Amniotic stem cell (primary cell): ENCODE results near the gene HDGFL2.

ENCODE experiments used
- DNase-seq: peaks from one replicate; lab custom pipeline; 2025; lab: John Stamatoyannopoulos, UW

The HDGFL2 gene

GRCh38 chr19:4445963-4446703 lies 26.0 kb upstream of the HDGFL2 start:
- no peak for DNase-seq

- no peak for DNase-seq
These were observed 25.3 kb upstream of the HDGFL2 start for GRCh38 chr19:4446704-4447200.

GRCh38 chr19:4447327-4448146 lies 24.6 kb upstream of the HDGFL2 start:
- DNase-seq: no peak

- DNase-seq: no peak
These were observed 23.7 kb upstream of the HDGFL2 start for GRCh38 chr19:4448147-4448985.

- no peak for DNase-seq
These were observed 23.0 kb upstream of the HDGFL2 start for GRCh38 chr19:4449022-4449638.

- DNase-seq: no peak
These were observed 22.5 kb upstream of the HDGFL2 start for GRCh38 chr19:4449639-4450028.

- no peak for DNase-seq
These were observed 19.7 kb upstream of the HDGFL2 start for GRCh38 chr19:4452230-4452990.

- DNase-seq: no peak
These were observed 18.6 kb upstream of the HDGFL2 start for GRCh38 chr19:4453232-4454179.

GRCh38 chr19:4454747-4455718 lies 17.1 kb upstream of the HDGFL2 start:
- DNase-seq: no peak

- peak; percentile 8 for DNase-seq
These were observed 16.2 kb upstream of the HDGFL2 start for GRCh38 chr19:4455719-4456475.

- DNase-seq: peak; percentile 22
These were observed 15.6 kb upstream of the HDGFL2 start for GRCh38 chr19:4456476-4456842.

- DNase-seq: peak; percentile 23
These were observed 15.0 kb upstream of the HDGFL2 start for GRCh38 chr19:4456843-4457653.

GRCh38 chr19:4457654-4458395 lies 14.3 kb upstream of the HDGFL2 start, which contains the start of gene UBXN6:
TSS of gene UBXN6 (minus strand) at chr19:4457794. CDS start at chr19:4457697, 97 bp downstream.
- peak; percentile 97 for DNase-seq

GRCh38 chr19:4464815-4465581 lies 7.1 kb upstream of the HDGFL2 start:
- DNase-seq: no peak

- DNase-seq: no peak
These were observed 4.3 kb upstream of the HDGFL2 start for GRCh38 chr19:4467835-4468234.
